Testis (tissue), 2 donors: ENCODE data around the gene SPDYE1.

Source experiments
- CTCF ChIP-seq, 3 experiments: fragments of 450-650 bp in 2 of 3; fragments of 200-600 bp in 1 of 3; sonication (generic) in 1 of 3; IDR thresholded peaks; one replicate each; pipeline ENCODE4 v1.5.1; 2016 to 2019; ENCODE audit warnings: antibody characterized with exemption in 3 of 3, mild to moderate bottlenecking in 2 of 3, moderate library complexity in 1 of 3
- POLR2A ChIP-seq: fragments of 450-650 bp; IDR thresholded peaks from one replicate; pipeline ENCODE4 v1.6.1; 2017; ENCODE audit warnings: antibody characterized with exemption, mild to moderate bottlenecking, moderate library complexity

- TF ChIP-seq POLR2A (no peak), CTCF (IDR thresholded peaks at IDR 0.05) (no peak)
These were observed 48.8 kb downstream of the SPDYE1 start for GRCh38 chr7:44046321-44047061.
